ENCODE results near the gene TMEM220. TPM values are rescaled to one million over a fixed set of nuclear protein-coding genes. Genes with fewer than 3 reads are reported as not detected.
A peak's percentile ranks its signal among the peaks of the same experiment; 100 is the strongest.
"Not testable (repeated sequence)": the region's sequence is repeated elsewhere in the genome, so short reads cannot be mapped to it uniquely, and the experiment has no call there.

Gene TMEM220
- total RNA-seq, 1 experiment from 2014 or later, result 5.3 TPM

DNA sequence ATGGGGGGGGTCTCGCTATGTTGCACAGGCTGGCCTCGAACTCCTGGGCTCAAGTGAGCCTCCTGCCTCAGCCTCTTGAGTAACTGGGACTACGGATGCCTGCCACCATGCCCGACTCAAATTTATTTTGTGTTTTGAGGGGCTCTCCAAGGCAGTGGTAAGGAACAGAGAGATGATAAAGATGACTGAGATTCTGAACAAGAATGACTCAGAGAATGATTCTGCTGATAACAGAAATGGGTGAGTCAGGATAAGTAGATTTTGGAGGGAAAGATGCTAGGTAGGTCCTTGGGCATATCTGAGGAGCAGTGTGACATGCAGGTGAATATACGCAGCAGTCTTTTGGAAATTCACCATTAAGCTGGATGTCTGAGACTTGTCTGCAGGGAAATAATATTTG lies 2.6 kb downstream of the TMEM220 start:
- no peak for DNase-seq
- Histone ChIP-seq H3K27me3 (ENCODE audit: control insufficient read depth, insufficient read depth, low read length) (no peaks in the 10 kb centered on the region), H3K4me3 (ENCODE audit: insufficient read depth, low read depth, low read length) (no peak overlapping the region), H3K36me3 (replicated peaks; ENCODE audit: control insufficient read depth, insufficient read depth, low read length) (no peaks in the 10 kb centered on the region; the same call in 1 of the 2 replicates)

DNA sequence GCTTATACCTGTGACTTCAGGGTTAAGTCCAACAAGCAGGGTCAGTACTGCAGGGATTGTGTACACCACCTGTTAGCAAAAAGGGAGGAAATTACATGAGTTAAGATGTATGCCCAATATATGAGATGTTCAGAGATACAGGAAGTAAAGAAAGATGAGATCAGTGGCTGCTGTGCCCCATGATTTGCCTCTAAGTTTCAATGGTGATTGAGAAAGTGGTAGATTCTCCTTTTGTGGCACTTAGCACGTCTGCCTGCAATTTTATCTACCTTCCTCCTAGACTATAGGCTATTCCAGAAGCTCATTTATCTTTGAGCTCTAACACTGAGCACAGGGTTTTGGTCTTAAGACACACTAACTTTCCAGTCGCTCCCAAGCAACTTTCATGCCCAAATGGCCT lies 3.6 kb downstream of the TMEM220 start:
- Histone ChIP-seq H3K36me3 (replicated peaks; ENCODE audit: control insufficient read depth, insufficient read depth, low read length) (no peaks in the 10 kb centered on the region; the same call in 1 of the 2 replicates), H3K27me3 (ENCODE audit: control insufficient read depth, insufficient read depth, low read length) (no peaks in the 10 kb centered on the region), H3K4me3 (ENCODE audit: insufficient read depth, low read depth, low read length) (no peak overlapping the region)
- no peak for DNase-seq

DNA sequence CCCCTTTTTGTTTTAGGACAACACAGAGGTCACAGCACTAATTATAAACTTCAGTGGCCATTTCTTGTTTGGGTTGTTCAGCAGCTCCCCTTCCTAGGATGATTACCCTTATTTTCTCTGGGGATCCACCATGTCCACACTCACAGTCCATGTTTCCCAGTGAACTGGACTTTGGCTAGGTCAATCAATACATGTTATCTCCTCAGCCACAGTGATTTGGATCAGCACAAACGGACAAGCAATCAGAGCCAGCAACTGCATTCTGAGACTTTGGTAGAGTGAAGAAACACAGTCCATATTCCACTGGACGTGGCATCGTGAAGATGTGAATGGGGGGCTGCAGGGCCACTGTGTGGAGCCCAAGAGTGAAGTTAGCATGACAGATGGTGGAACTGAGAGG lies 4.6 kb downstream of the TMEM220 start:
- no peak for DNase-seq
- Histone ChIP-seq H3K36me3 (replicated peaks; ENCODE audit: control insufficient read depth, insufficient read depth, low read length) (no peaks in the 10 kb centered on the region; the same call in 1 of the 2 replicates), H3K27me3 (ENCODE audit: control insufficient read depth, insufficient read depth, low read length) (no peaks in the 10 kb centered on the region), H3K4me3 (ENCODE audit: insufficient read depth, low read depth, low read length) (no peak overlapping the region)

DNA sequence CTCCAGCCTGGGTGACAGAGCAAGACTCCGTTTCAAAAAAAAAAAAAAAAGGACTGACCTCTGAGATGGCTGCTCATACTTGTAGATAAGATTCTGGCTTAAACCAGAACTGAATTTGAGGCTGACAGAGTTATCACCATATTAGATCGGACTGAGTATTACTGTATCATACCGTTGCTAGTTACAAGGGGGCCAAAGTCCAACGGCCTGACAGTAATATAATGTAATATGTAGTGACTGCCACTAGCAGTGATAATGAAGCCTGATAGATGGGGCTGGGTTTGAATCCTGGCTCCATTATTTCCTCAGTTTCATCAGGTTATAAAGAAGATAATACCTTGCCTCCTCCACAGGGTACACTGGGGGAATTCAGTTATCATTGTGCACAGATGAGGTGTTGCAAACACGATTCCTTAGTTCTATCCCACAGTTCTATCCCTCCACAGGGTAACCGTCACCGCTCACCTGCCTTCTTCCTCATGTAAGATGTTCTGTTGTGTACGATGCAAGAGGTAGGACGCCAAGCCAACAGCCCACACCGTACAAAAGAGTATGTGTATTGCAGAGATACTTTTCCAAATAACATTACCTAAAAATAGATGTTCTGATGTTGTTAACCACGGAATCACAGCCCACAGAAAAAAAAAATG lies 5.2 kb downstream of the TMEM220 start:
- H3K36me3 ChIP-seq (replicated peaks; ENCODE audit: control insufficient read depth, insufficient read depth, low read length), result no peaks in the 10 kb centered on the region; the same call in 1 of the 2 replicates
- no peak for DNase-seq
- H3K27me3 ChIP-seq (ENCODE audit: control insufficient read depth, insufficient read depth, low read length), result no peaks in the 10 kb centered on the region
- no peak overlapping the region for H3K4me3 ChIP-seq (ENCODE audit: insufficient read depth, low read depth, low read length)

DNA sequence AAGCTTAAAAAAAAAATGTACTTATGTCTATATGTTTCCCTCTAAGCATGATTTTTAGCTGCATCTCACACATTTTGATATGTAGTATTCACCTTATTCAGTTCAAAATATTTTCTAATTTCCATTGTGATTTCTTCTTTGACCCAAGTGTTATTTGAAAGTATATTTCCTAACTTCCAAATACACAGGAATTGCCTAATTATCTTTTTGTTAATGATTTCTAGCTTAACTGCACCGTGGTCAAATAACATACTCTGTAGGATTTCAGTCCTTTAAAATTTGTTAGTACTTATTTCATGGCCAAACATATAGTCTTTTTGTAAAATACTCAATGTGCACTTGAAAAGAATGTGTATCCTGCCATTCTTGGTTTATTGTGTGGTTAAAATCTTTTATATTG lies 11.3 kb downstream of the TMEM220 start:
- H3K36me3 ChIP-seq (replicated peaks; ENCODE audit: control insufficient read depth, insufficient read depth, low read length), result no peaks in the 10 kb centered on the region
- H3K4me3 ChIP-seq (ENCODE audit: insufficient read depth, low read depth, low read length), result no peak overlapping the region
- DNase-seq, result no peak
- H3K27me3 ChIP-seq (ENCODE audit: control insufficient read depth, insufficient read depth, low read length), result no peaks in the 10 kb centered on the region

DNA sequence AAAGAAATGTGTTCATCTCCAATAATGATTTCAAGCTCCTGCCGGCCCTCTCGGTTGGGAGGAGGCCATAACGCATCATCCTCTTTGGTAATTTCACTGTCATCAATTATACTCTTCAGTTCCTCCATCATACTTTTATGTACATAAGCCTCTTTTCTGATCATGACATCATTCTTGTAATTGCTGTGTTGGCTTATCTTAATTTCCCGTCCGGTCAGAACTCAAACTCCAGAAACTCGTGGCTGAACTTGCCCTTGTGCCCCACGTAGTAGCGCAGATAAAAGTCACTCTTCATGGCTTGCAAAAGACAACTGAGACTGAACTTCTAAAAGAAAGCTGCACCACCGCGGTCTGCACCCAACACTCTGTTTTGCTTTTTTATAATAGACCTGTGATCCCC lies 13.6 kb downstream of the TMEM220 start:
- no peaks in the 10 kb centered on the region for H3K27me3 ChIP-seq (ENCODE audit: control insufficient read depth, insufficient read depth, low read length)
- DNase-seq, result no peak
- H3K36me3 ChIP-seq (replicated peaks; ENCODE audit: control insufficient read depth, insufficient read depth, low read length), result peaks cover under 1% of the 10 kb centered on the region
- no peak overlapping the region for H3K4me3 ChIP-seq (ENCODE audit: insufficient read depth, low read depth, low read length)

DNA sequence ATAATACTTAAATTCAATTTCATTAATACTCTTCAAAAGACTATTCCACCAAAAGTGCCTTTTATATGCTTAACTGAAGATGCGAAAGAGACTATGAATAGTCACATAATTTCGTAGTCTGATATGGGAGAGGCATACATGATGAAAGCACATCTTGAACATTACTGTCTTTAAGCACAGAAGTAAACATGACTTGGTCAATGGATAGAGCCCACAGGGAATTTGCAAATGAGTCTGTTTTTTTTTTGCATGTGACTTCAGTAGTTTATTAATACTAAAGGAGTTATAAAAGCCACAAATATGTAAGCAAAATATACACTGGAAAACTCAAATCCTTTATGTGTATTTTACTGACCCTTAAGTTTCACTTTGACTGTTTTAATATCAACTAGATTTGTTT lies 16.5 kb downstream of the TMEM220 start:
- H3K4me3 ChIP-seq (ENCODE audit: insufficient read depth, low read depth, low read length), result no peak overlapping the region
- H3K27me3 ChIP-seq (ENCODE audit: control insufficient read depth, insufficient read depth, low read length), result no peaks in the 10 kb centered on the region
- H3K36me3 ChIP-seq (replicated peaks; ENCODE audit: control insufficient read depth, insufficient read depth, low read length), result peaks cover 4% of the 10 kb centered on the region
- DNase-seq, result no peak

DNA sequence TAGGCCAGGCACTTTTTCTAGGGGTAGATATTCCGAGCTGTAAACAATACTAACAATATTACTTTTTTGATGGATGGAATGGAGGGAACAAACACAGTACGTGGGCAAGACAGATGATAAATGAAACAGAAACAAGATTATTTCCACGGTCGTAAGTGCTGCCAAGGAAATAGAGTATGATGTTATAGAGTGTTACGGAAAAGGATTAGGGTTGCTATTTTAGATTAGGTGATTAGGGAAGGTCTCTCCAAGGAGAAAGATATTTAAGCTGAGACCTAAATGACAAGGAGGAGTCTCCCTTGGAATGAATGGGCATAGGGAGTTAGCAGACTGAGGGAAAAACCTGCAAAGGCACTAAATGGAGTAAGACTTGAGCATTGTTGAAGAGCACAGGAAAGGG lies 24.1 kb downstream of the TMEM220 start:
- Histone ChIP-seq H3K4me3 (ENCODE audit: insufficient read depth, low read depth, low read length) (no peak overlapping the region), H3K36me3 (replicated peaks; ENCODE audit: control insufficient read depth, insufficient read depth, low read length) (peaks cover 9% of the 10 kb centered on the region), H3K27me3 (ENCODE audit: control insufficient read depth, insufficient read depth, low read length) (no peaks in the 10 kb centered on the region)
- no peak for DNase-seq

DNA sequence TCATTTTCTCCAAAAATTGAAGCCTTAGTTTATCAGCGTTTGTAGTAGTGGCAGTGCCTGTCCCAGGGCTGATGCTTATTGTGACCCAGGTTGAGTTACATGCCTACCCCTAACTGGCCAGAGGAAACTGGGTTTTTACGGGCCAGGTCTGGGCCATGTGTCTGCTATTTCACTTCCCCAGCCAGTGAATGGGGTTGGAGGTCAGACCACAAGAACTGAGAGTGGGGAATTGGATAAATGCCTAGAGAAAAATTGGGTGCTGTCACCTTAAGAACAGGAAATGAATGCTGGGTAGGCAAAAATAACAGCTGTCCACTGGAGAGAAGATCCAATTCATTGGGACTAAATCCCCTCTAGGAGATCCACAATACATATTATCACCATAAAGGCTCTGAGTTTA lies 27.2 kb downstream of the TMEM220 start:
- H3K4me3 ChIP-seq (ENCODE audit: insufficient read depth, low read depth, low read length), result no peak overlapping the region
- no peak for DNase-seq
- no peaks in the 10 kb centered on the region for H3K27me3 ChIP-seq (ENCODE audit: control insufficient read depth, insufficient read depth, low read length)
- H3K36me3 ChIP-seq (replicated peaks; ENCODE audit: control insufficient read depth, insufficient read depth, low read length), result peaks cover 6% of the 10 kb centered on the region

DNA sequence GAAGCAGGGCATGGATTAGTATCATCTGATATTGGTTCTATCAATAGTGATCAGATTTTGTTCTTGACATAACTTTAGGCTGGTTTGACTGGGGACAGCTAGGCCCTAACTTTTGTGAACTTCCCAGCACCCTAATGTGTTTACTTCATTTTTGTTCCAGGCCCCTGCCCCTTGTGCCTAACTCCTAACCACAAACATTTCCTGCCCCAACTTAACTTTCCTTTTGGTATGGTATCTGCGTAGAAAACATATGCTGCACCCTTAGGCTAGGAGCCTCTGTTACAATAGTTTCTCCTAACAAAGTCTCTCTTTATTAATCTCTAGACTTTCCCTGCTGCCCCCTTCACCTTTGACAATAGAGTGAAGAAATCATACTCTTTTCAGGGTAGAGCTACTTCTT lies 30.0 kb downstream of the TMEM220 start:
- Histone ChIP-seq H3K4me3 (ENCODE audit: insufficient read depth, low read depth, low read length) (no peak overlapping the region), H3K36me3 (replicated peaks; ENCODE audit: control insufficient read depth, insufficient read depth, low read length) (peaks cover 5% of the 10 kb centered on the region), H3K27me3 (ENCODE audit: control insufficient read depth, insufficient read depth, low read length) (no peaks in the 10 kb centered on the region)

DNA sequence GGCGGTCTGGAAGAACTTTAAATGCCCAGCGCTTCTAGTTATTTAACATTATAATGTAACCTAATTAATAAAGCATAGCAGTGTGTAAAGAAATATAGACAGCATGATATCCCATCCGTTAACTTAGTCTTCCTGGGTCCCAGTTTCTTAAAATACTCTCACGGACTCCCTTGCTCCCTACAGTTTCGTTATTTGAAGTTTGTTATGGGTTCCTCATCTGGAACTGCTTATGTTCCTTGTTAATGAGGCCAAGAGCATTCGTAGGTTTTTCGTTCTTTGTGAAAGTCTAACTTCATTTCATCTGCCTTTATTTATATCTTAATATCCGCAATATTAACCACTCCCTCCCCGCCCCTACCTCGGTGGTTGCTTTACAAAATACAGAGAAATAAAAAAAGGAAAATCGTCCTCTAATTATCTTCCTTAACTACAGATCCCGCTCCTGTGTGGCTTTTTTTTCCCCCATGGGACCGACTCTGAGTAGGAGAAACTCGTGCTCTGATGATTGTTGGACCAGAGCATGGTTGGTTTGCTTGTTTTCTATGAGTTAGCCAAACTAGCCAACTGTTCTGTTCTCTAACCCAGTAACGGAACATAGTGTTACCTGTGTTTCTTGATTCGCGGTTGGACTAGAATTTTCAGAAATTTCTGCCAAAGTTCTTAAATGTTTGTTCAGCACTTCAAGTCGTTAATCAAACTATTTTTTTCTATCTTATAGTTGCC lies 31.6 kb downstream of the TMEM220 start:
- peak; percentile 31 for DNase-seq
- Histone ChIP-seq H3K27me3 (ENCODE audit: control insufficient read depth, insufficient read depth, low read length) (no peaks in the 10 kb centered on the region), H3K4me3 (ENCODE audit: insufficient read depth, low read depth, low read length) (peak overlapping the region; percentile 93), H3K36me3 (replicated peaks; ENCODE audit: control insufficient read depth, insufficient read depth, low read length) (peaks cover 9% of the 10 kb centered on the region)

More for the DNA sequence above, 30.0 kb downstream of the TMEM220 start:
- DNase-seq, result no peak

DNA sequence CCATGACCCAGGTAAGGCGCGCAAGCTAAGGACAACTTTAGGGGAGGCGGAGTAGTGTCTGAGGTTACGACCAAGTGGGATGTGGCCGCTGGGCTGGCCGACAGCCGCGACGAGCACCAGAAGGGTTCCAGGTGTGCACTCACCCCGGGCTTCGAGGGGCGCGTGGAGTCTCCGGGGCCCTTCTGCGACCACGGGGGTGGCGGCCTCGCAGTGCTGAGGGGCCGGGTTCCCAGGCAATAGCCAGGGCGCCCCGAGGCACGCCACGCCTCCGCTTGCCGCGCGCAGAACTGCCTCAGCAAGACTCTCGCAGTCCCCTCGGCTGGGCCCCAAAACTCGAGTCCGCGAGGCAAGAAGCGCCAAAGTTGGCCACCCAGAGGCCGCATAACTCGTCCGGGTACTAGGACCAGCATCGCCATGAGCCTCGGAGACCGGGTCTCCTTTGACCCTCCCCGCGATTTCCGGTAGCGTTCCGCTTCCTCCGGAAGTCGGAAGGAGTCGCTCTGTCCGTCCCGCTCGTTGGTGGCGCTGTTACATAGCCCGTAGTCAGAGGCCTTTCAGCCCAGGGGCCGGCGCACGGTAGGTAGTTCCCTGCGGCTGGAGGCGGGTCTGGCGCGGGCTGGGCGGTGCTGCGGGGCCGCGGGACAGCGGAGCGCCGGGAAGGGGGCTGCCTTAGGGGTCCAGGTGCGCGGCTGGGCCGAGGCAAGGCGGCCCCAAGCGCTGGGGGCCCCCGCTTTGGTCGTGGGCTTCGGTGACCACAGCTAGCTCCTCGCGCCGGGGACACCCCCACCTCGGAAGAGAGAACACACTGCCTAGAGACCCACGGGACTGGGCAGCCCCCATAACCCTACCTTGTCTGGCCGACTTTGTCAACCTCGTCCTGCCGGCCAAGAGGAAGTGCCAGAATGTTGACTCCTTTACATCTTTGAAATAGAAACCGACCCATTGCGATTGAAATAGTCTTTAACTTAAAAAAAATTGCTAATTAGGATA lies 32.4 kb downstream of the TMEM220 start, which contains the start of the genes ADPRM and SCO1:
Gene ADPRM (plus strand): TSS at position 503 of the 990 bp plus-strand sequence. CDS start 7,333 bp downstream, outside the sequence.
Gene SCO1 (minus strand): TSS at position 442 of the 990 bp plus-strand sequence. CDS start 26 bp downstream, at position 416.
- DNase-seq, result peak; percentile 94
- Histone ChIP-seq H3K36me3 (replicated peaks; ENCODE audit: control insufficient read depth, insufficient read depth, low read length) (peaks cover 12% of the 10 kb centered on the region), H3K4me3 (ENCODE audit: insufficient read depth, low read depth, low read length) (peak within 1 kb of the TSS; percentile 93), H3K27me3 (ENCODE audit: control insufficient read depth, insufficient read depth, low read length) (no peaks in the 10 kb centered on the region)

DNA sequence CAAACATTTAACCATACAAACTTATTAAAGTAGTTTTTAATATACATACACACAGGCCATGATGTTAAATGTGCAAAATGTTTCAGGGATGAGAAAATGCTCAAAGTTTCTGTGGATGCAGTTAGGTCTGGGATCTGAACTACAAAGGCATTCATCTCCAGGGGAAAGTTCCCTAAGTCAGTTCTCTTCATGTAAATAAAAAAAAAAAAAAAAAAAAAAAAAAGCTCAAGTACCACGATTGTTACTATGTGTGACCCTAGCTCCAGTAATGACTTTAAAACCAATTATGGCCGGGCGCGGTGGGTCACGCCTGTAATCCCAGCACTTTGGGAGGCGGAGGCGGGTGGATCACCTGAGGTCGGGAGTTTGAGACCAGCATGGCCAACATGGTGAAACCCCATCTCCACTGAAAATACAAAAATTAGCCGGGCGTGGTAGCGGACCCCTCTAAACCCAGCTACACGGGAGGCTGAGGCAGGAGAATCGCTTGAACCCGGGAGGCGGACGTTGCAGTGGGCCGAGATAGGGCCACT lies 33.9 kb downstream of the TMEM220 start:
- H3K4me3 ChIP-seq (ENCODE audit: insufficient read depth, low read depth, low read length); DNase-seq; H3K27me3 ChIP-seq (ENCODE audit: control insufficient read depth, insufficient read depth, low read length): not testable (repeated sequence)
- H3K36me3 ChIP-seq (replicated peaks; ENCODE audit: control insufficient read depth, insufficient read depth, low read length), result peaks cover 19% of the 10 kb centered on the region

DNA sequence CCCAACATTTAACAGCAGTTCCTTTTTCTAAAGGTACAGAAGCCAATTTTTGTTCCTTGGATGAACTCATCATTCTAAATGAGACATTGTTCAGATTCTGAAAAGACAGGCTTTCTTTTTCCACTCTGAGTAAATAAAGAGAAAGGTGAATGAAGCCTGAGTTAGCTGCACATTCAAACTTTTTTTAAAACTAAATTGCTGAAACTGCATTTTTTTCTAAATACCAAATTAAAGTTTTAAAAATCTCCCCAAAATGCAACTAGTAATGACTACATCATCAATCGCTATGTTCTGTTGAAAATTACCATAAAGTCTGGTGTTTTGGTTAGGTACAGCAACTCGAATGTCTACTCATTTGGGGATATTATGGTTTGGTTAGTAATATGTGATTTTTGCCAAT lies 42.3 kb downstream of the TMEM220 start:
- no peaks in the 10 kb centered on the region for H3K27me3 ChIP-seq (ENCODE audit: control insufficient read depth, insufficient read depth, low read length)
- peaks cover 18% of the 10 kb centered on the region for H3K36me3 ChIP-seq (replicated peaks; ENCODE audit: control insufficient read depth, insufficient read depth, low read length)
- H3K4me3 ChIP-seq (ENCODE audit: insufficient read depth, low read depth, low read length), result no peak overlapping the region
- DNase-seq, result no peak

Measured in H7 (cell line).